Adipose tissue (tissue), 3 donors: ENCODE results near the gene KCNH2. TPM values are rescaled to one million over a fixed set of nuclear protein-coding genes. Genes with fewer than 3 reads are reported as not detected.

Source experiments
- H3K27ac ChIP-seq: one replicate; pipeline ENCODE4 v1.5.1; 2013; ENCODE audit warnings: low read depth, low read length
- WGBS, 3 donors: extraction: QIAGEN DNeasy Blood & Tissue Kit; methylation state at CpG; one replicate each; pipeline ENCODE4 v1.1.7; 2013; 5-methylcytosine and 5-hydroxymethylcytosine counted together
- polyA plus RNA-seq, 3 donors: library from polyadenylated mRNA; stranded (reverse); fragments of 200-250 nt; gene quantifications; one replicate each; pipeline ENCODE4 v1.2.3, GENCODE V29; 2013
- donor health status: healthy with polysubstance abuse.
- donor health status: Bipolar disorder and iron deficiency.
- donor health status: healthy.

Gene KCNH2
- polyA plus RNA-seq, 3 donors: 0.19 to 3.4 (median 0.22) TPM

GRCh38 chr7:150999497-151000230 is 21.5 kb upstream of the KCNH2 start:
- no peak overlapping the region for H3K27ac ChIP-seq
- 85 to 92% (median 90%) methylated on average over 5 of the region's 5 CpGs for WGBS, 3 donors

GRCh38 chr7:150999001-150999400 is 20.9 kb upstream of the KCNH2 start:
- no peak overlapping the region for H3K27ac ChIP-seq
- WGBS, 3 donors: 87 to 93% (median 90%) methylated on average over 12 of the region's 12 CpGs

DNA sequence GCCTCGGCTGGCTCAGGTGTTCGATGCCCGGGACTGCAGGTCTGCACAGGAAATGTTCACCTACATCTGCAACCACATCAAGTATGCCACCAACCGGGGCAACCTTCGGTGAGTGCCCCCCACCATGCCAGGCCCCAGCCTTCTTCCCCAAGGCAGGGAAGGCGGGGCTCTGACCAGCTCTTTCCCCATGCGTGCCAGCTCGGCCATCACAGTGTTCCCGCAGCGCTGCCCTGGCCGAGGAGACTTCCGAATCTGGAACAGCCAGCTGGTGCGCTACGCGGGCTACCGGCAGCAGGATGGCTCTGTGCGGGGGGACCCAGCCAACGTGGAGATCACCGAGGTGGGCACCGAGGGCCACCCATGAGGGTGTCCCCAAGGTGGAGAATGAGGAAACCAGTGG is 20.2 kb upstream of the KCNH2 start:
- H3K27ac ChIP-seq: no peak overlapping the region
- WGBS, 3 donors: 86 to 93% (median 91%) methylated on average over 20 of the region's 20 CpGs

DNA sequence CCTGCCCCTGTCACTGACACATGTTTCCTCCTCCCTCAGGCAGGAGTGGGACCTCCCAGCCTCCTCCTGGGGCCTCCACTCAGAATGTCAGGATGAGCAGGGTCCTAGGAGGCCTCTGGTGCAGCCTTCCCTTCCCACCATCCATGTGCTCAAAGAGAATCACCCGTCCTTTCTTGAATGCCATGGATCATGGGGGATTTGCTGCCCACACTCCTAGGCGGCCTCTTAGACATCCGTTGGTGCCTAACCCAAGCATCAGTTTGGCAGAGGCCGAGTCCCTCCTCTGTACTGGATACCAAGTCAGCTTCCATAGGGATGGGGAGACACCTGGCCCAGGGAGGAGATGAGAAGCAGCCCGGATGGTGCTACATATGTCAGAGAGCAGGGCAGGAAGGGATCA is 19.7 kb upstream of the KCNH2 start:
- H3K27ac ChIP-seq: no peak overlapping the region
- 85 to 90% (median 88%) methylated on average over 5 of the region's 5 CpGs for WGBS, 3 donors

DNA sequence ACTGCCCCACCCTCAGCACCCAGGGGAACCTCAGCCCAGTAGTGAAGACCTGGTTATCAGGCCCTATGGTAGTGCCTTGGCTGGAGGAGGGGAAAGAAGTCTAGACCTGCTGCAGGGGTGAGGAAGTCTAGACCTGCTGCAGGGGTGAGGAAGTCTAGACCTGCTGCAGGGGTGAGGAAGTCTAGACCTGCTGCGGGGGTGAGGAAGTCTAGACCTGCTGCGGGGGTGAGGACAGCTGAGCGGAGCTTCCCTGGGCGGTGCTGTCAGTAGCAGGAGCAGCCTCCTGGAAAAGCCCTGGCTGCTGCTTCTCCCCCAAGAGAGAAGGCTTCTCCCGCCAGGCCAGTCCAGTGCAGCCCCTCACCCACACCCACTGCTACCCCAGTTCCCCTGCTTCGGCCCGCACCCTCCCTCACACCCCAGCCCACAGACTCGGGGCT is 19.0 kb upstream of the KCNH2 start:
- H3K27ac ChIP-seq: no peak overlapping the region
- WGBS, 3 donors: 60 to 89% (median 65%) methylated on average over 4 to 8 of the region's 8 CpGs

GRCh38 chr7:150996376-150997074 is 18.4 kb upstream of the KCNH2 start:
- no peak overlapping the region for H3K27ac ChIP-seq
- 30 to 32% (median 32%) methylated on average over 30 to 31 of the region's 31 CpGs for WGBS, 3 donors

- WGBS, 3 donors: 40 to 63% (median 44%) methylated on average over 19 of the region's 19 CpGs
- no peak overlapping the region for H3K27ac ChIP-seq
Measured at GRCh38 chr7:150994838-150995510, 16.9 kb upstream of the KCNH2 start.

DNA sequence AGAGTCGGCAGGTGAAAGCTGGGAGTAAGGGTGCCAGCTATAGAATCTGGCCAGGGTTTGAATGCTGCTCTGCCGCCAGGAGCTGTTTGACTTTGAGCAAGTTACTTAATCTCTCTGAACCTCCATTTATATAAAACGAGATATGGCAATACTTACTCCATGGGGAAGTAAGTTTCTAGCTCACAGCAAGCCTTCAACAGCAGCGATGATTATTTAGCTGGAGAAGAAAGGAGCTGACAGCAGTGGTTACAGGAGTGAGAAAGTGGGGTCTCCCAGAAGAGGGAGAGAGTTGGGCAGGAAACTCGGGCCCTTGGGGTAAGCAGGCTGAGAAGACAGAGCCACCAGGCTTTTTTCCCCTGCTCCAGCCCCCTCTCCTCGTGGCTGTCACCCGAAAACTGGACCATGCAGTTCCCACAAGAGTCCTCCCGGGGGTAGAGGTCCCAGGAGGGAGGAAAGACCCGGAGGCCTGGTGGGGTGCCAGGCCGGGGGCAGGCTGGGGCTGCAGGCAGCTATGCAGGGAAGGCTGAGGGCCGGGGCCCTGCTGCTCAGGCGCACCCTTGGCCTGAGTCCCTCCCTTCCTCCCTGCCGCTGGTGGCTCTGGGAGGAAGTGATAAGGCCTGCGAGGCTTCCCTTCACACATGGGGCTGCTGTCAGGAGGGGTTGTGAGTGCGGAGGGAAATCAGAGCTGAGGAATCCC is 16.2 kb upstream of the KCNH2 start:
- H3K27ac ChIP-seq: no peak overlapping the region
- WGBS, 3 donors: 22 to 56% (median 32%) methylated on average over 15 of the region's 15 CpGs

DNA sequence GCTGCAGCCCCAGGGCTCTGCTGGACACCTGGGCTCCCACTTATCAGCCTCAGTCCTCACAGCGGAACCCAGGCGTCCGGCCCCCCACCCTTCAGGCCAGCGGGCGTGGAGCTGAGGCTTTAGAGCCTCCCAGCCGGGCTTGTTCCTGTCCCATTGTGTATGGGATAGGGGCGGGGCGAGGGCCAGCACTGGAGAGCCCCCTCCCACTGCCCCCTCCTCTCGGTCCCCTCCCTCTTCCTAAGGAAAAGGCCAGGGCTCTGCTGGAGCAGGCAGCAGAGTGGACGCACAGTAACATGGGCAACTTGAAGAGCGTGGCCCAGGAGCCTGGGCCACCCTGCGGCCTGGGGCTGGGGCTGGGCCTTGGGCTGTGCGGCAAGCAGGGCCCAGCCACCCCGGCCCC is 15.4 kb upstream of the KCNH2 start:
- H3K27ac ChIP-seq: no peak overlapping the region
- 71 to 83% (median 78%) methylated on average over 13 to 14 of the region's 14 CpGs for WGBS, 3 donors

GRCh38 chr7:150992833-150993302 is 14.7 kb upstream of the KCNH2 start:
- no peak overlapping the region for H3K27ac ChIP-seq
- WGBS, 3 donors: 41 to 44% (median 42%) methylated on average over 5 of the region's 5 CpGs

DNA sequence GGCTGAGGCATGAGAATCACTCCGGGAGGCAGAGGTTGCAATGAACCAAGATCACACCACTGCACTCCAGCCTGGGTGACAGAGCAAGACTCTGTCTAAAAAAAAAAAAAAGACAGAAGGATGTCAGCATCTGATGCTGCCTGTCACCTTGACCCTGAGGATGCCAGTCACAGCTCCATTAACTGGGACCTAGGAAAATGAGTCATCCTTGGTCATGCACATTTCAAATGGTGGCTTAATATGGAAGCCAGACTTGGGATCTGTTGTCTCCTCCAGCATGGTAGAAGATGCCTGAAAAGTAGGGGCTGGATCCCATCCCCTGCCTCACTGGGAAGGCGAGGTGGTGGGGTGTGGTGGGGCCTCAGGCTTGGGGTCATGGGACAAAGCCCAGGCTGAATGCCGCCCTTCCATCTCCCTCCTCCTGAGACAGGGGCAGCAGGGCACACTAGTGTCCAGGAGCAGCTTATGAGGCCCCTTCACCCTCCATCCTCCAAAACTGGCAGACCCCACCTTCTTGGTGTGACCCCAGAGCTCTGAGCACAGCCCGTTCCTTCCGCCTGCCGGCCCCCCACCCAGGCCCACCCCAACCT is 14.0 kb upstream of the KCNH2 start:
- WGBS, 3 donors: 63 to 84% (median 78%) methylated on average over 4 to 6 of the region's 6 CpGs
- H3K27ac ChIP-seq: no peak overlapping the region

DNA sequence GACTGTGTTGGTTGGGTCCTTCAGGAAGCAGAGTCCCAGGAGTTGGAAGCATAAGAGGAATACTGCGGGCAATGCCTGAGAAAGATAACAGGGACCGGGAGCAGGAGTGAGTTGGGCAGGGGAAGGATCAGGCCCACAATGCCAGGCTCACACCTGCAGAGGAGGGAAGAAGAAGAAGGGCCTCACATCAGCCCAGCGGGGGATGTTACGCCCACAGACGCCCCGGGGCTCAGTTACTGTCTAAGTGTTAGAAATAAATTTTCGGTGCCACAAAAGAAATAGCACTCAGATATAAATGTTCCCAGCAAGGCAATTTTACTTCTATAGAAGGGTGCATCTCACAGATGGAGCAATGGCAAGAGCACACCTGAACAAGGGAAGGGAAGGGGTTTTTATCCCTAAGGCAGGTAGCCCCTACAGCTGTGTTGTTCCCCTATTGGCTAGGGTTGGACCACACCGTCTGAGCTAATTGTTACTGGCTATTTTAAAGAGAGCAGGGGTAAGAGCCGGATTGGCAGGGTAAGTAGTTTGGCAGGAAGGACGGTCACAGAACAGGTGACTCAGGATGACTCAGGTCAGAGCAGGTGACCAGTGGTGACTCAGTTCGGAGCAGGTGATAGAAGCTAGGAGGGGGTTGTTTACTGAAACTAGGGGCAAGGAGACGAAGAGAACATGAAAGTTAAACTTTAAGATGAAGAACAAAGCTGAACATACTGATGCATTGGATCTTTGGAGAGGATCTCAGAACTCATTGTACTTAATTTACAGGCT is 12.5 kb upstream of the KCNH2 start, which contains the start of gene NOS3:
TSS of gene NOS3 (plus strand) at position 602 of the 771 bp plus-strand sequence. CDS start 2,787 bp downstream, outside the sequence.
- WGBS, 3 donors: 83 to 95% (median 94%) methylated on average over 12 of the region's 12 CpGs
- H3K27ac ChIP-seq: no peak within 1 kb of the TSS

GRCh38 chr7:150989456-150989855 is 11.3 kb upstream of the KCNH2 start:
- no peak overlapping the region for H3K27ac ChIP-seq
- 48 to 54% (median 50%) methylated on average over 7 of the region's 7 CpGs for WGBS, 3 donors

DNA sequence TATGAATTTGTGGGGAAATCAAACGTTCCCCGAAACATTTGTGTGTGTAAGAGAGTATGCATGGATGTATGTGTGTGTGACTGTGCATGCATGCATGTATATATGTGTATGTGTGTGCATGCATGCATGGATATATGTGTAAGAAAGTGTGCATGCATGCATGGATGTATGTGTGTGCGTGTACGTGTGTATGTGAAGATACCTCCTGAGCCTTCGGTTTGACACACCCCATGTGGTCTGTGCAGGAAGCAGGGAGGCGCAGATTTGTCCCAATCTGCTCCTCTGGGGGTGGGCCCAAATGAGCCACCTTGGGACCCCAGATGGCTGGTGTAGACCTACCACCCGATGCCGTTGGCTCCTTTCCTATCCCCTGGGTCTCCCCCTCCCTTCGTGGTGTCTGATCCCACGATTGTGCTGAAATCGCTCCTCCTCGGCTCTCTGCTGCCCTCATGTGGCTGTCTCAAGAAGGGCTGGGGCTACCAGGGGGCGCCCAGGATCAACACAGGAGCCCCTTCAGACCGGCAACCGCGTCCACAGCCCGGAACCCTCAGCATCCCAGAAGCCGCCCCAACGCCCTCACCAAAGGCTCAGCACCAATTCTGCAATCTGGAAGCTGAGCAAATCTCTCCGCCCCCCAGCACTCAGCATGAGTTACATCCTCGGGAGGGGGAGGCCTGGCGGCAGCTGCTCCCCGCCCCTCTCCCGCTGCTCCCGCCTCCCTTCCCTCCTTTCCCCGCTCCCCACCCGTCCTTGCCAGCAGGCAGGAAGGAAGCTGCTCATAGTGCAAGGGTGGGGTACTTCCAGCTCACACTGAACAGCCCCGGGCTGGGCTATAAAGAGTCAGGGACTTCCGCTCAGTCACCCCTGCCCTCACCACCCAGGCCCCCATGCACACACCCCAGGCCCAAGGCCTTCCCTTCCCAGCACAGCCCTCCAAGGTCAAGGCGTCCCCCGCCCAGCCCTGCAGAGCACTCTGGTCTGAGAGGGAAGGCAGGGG is 10.4 kb upstream of the KCNH2 start:
- no peak overlapping the region for H3K27ac ChIP-seq
- 10 to 19% (median 11%) methylated on average over 25 to 31 of the region's 31 CpGs for WGBS, 3 donors

DNA sequence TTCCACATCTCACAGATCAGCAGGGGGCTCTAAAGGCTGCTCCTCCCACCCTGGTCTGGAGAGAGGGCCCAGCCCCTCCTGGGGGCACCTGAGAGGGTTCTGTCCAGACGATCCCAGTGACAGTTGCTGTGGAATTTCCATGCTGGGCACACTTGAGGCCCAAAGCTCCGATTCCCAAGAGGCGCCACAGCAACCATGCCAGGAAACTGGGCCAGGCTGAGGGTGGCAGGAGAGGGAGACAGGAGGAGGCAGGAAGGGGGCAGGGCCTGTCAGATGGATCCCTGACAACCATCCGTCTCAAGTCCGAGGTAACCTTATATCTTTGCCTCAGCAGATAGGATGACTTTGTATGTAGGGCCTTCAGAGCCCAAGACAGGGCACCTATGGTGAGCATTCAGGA is 8.4 kb upstream of the KCNH2 start:
- WGBS, 3 donors: 63 to 66% (median 65%) methylated on average over 5 of the region's 5 CpGs
- H3K27ac ChIP-seq: no peak overlapping the region

DNA sequence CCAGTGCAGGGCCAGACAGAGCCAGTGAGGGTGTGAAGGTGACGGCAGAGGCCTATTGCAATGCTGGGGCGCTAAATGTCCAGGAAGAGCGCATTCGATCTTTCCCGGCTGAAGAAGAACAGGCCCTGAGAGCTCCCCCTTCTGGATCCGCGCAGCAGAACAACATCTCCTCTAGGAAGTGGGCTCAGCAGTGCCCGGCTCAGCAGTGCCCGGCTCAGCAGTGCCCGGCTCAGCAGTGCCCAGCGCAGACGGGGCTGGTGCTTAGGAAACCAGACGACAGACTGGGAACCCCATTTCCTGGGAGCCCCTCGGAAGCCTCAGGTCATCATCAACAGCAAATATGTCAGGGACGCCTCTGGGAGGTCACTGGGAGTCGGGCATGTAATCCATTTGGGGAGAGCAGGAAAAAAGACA is 8.0 kb upstream of the KCNH2 start:
- no peak overlapping the region for H3K27ac ChIP-seq
- 10 to 12% (median 12%) methylated on average over 16 of the region's 16 CpGs for WGBS, 3 donors
